Measurements from ENCODE around the gene LRP8. TPM values are rescaled to one million over a fixed set of nuclear protein-coding genes. Genes with fewer than 3 reads are reported as not detected.

The LRP8 gene
- total RNA-seq, 1 experiment from 2014 or later, result 56.3 TPM

- BruUV-seq (replicated peaks), result no TSS peak
- Histone ChIP-seq H3K27ac (ENCODE audit: low read depth, low read length) (no peak overlapping the region), H3K36me3 (ENCODE audit: control insufficient read depth in 1 of 2, insufficient read depth in 2 of 2, low read length in 2 of 2) (no peaks in the 10 kb centered on the region), H3K79me2 (ENCODE audit: insufficient read depth, low read length) (no peaks in the 10 kb centered on the region), H3K4me2 (ENCODE audit: low read length) (no peak overlapping the region), H2AFZ (ENCODE audit: low read depth, low read length, poor library complexity, severe bottlenecking) (no peak overlapping the region), H3K9ac (ENCODE audit: low read length) (no peak overlapping the region), H3K4me1 (ENCODE audit: control insufficient read depth in 1 of 2, insufficient read depth in 2 of 2, low read length in 2 of 2) (no peaks in the 10 kb centered on the region), H4K20me1 (ENCODE audit: insufficient read depth) (no peaks in the 10 kb centered on the region), H3K9me2 (ENCODE audit: insufficient read depth) (no peaks in the 10 kb centered on the region), H3K27me3 (ENCODE audit: insufficient read depth, low read length) (no peaks in the 10 kb centered on the region), H3K9me3 (ENCODE audit: control insufficient read depth in 1 of 2, insufficient read depth in 1 of 2, low read depth in 1 of 2, low read length in 2 of 2) (no peaks in the 10 kb centered on the region), H3K4me3 (replicated peaks in 1 of 2; ENCODE audit: low read depth in 1 of 2, low read length in 2 of 2) (no peak overlapping the region)
- POLR2A ChIA-PET, result no interaction called here
- no peak for TF ChIP-seq YY1 (IDR thresholded peaks at IDR 0.05; ENCODE audit: extremely low read depth, insufficient replicate concordance, low read depth, low read length)
- TF ChIP-seq POLR2AphosphoS5 (IDR thresholded peaks at IDR 0.05; ENCODE audit: low read depth, low read length), result no peak
- TF ChIP-seq SIN3A (IDR thresholded peaks at IDR 0.05; ENCODE audit: low read depth), result no peak
- no peak for TF ChIP-seq ATF3 (IDR thresholded peaks at IDR 0.05)
- TF ChIP-seq TCF7L2 (IDR thresholded peaks at IDR 0.05; ENCODE audit: borderline replicate concordance, extremely low read depth, insufficient read depth, insufficient read length), result no peak
- TF ChIP-seq ELF1 (IDR thresholded peaks at IDR 0.05; ENCODE audit: borderline replicate concordance, low read depth), result no peak
- no peak for TF ChIP-seq EZH2 (IDR thresholded peaks at IDR 0.05)
- no peak for TF ChIP-seq SP1 (IDR thresholded peaks at IDR 0.05; ENCODE audit: low read depth)
- TF ChIP-seq JUND (IDR thresholded peaks at IDR 0.05), result no peak
- TF ChIP-seq SRF (IDR thresholded peaks at IDR 0.05; ENCODE audit: low read depth), result no peak
- TF ChIP-seq MAX (IDR thresholded peaks at IDR 0.05), result no peak
- no peak for TF ChIP-seq RAD21 (IDR thresholded peaks at IDR 0.05; ENCODE audit: low read depth)
- no peak for TF ChIP-seq FOSL1 (IDR thresholded peaks at IDR 0.05; ENCODE audit: low read depth)
- no peak for TF ChIP-seq ZNF274 (IDR thresholded peaks at IDR 0.05; ENCODE audit: low read depth, low read length)
- TF ChIP-seq CEBPB (IDR thresholded peaks at IDR 0.05; ENCODE audit: low read depth), result no peak
- TF ChIP-seq, protein P1, sequence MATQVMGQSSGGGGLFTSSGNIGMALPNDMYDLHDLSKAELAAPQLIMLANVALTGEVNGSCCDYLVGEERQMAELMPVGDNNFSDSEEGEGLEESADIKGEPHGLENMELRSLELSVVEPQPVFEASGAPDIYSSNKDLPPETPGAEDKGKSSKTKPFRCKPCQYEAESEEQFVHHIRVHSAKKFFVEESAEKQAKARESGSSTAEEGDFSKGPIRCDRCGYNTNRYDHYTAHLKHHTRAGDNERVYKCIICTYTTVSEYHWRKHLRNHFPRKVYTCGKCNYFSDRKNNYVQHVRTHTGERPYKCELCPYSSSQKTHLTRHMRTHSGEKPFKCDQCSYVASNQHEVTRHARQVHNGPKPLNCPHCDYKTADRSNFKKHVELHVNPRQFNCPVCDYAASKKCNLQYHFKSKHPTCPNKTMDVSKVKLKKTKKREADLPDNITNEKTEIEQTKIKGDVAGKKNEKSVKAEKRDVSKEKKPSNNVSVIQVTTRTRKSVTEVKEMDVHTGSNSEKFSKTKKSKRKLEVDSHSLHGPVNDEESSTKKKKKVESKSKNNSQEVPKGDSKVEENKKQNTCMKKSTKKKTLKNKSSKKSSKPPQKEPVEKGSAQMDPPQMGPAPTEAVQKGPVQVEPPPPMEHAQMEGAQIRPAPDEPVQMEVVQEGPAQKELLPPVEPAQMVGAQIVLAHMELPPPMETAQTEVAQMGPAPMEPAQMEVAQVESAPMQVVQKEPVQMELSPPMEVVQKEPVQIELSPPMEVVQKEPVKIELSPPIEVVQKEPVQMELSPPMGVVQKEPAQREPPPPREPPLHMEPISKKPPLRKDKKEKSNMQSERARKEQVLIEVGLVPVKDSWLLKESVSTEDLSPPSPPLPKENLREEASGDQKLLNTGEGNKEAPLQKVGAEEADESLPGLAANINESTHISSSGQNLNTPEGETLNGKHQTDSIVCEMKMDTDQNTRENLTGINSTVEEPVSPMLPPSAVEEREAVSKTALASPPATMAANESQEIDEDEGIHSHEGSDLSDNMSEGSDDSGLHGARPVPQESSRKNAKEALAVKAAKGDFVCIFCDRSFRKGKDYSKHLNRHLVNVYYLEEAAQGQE (IDR thresholded peaks at IDR 0.05; ENCODE audit: low read depth), result no peak
- TF ChIP-seq EGR1 (IDR thresholded peaks at IDR 0.05; ENCODE audit: low read depth), result no peak
- TF ChIP-seq EZH2phosphoT487 (IDR thresholded peaks at IDR 0.05; ENCODE audit: borderline replicate concordance), result no peak
- DNase-seq (ENCODE audit: low read depth, low spot score), result no peak
- RAD21 ChIA-PET (ENCODE audit: low non-redundant PET in 1 of 2, low total read pairs in 2 of 2, uncharacterized antibody in 2 of 2, unreplicated experiment in 2 of 2), result no interaction called here
- no peak for ATAC-seq
- CTCF ChIA-PET, result interaction anchor here (1.0 kb wide), 1 partner anchor 22 kb away, joined by 3 read pairs; no protein-coding TSS in a partner anchor
- intact Hi-C loops (cut with micrococcal nuclease), result no loop called here
Observed at GRCh38 chr1:53371121-53371666, 43.3 kb upstream of the LRP8 start.
